Gastrocnemius medialis (tissue), 4 donors: ENCODE measurements around the gene KLC3. TPM values are rescaled to one million over a fixed set of nuclear protein-coding genes. Genes with fewer than 3 reads are reported as not detected.

ENCODE experiments used
- ATAC-seq, 2 donors: fragments of 150-250 bp; one replicate each; pipeline ENCODE4 v1.9.1; 2016
- DNase-seq, 2 donors: peaks; one replicate each; pipeline ENCODE4 v3.0.0-alpha.2; 2019
- H3K27ac ChIP-seq, 4 donors: fragments of 200-600 bp; sonication (generic); 1 replicate in 1 of 4; 2 replicates in 3 of 4; pipeline ENCODE4 v1.5.1; 2016 to 2018; ENCODE audit warnings: mild to moderate bottlenecking in 2 of 4, moderate library complexity in 1 of 4
- H3K27me3 ChIP-seq, 3 donors: fragments of 200-600 bp; sonication (generic) in 2 of 3; 1 replicate in 1 of 3; 2 replicates in 2 of 3; pipeline versions ENCODE4 v1.5.1 to v1.6.0; 2016 to 2019; ENCODE audit warnings: mild to moderate bottlenecking in 1 of 3, moderate library complexity in 1 of 3
- H3K36me3 ChIP-seq, 2 donors: fragments of 200-600 bp; sonication (generic) in 1 of 2; one replicate each; pipeline ENCODE4 v1.5.1; 2017 to 2018
- H3K4me1 ChIP-seq, 2 donors: fragments of 200-600 bp; sonication (generic) in 1 of 2; one replicate each; pipeline ENCODE4 v1.5.1; 2016 to 2017; ENCODE audit warnings: mild to moderate bottlenecking in 2 of 2
- H3K4me3 ChIP-seq, 4 donors: fragments of 200-600 bp; sonication (generic) in 3 of 4; 1 replicate in 1 of 4; 2 replicates in 3 of 4; pipeline ENCODE4 v1.5.1; 2016 to 2019; ENCODE audit warnings: mild to moderate bottlenecking in 2 of 4
- H3K9me3 ChIP-seq, 3 donors: fragments of 200-600 bp; sonication (generic) in 2 of 3; 1 replicate in 1 of 3; 2 replicates in 2 of 3; pipeline ENCODE4 v1.5.1; 2016 to 2019
- POLR2A ChIP-seq, 2 donors: fragments of 450-650 bp; IDR thresholded peaks; one replicate each; pipeline ENCODE4 v1.6.1; 2017; ENCODE audit warnings: antibody characterized with exemption in 2 of 2, mild to moderate bottlenecking in 2 of 2, moderate library complexity in 2 of 2
- in situ Hi-C, 4 donors: fragments of 200-750 bp; cut with MboI; loops; one replicate each; pipeline versions ENCODE4 v1.15.0 to v1.8.0; 2017; ENCODE audit warnings: low sequenced_read_pairs in 4 of 4
- intact Hi-C: fragments of 100-400 bp; cut with DNase I; formaldehyde crosslinking; loops from one replicate; pipeline ENCODE4 v1.15.1; 2023; ENCODE audit warnings: low total_unique reads
- total RNA-seq, 4 donors: library from RNA; depleted of rRNA; stranded (reverse); fragments of >200 nt; gene quantifications; one replicate each; pipeline versions ENCODE4 v1.1.0 to v1.2.3, GENCODE V29; 2016
- TF ChIP-seq, protein P1 (sequence below), 5 experiments: fragments of 450-650 bp in 3 of 5; fragments of 200-600 bp in 2 of 5; sonication (generic) in 2 of 5; IDR thresholded peaks in 4 of 5; conservative IDR thresholded peaks in 1 of 5; 1 replicate in 4 of 5; 2 replicates in 1 of 5; pipeline ENCODE4 v1.5.1; 2016 to 2019; ENCODE audit warnings: antibody characterized with exemption in 5 of 5, mild to moderate bottlenecking in 3 of 5, moderate library complexity in 3 of 5

The KLC3 gene
- total RNA-seq, 4 donors from 2014 or later, result 2.7 TPM; not detected in 3

DNA sequence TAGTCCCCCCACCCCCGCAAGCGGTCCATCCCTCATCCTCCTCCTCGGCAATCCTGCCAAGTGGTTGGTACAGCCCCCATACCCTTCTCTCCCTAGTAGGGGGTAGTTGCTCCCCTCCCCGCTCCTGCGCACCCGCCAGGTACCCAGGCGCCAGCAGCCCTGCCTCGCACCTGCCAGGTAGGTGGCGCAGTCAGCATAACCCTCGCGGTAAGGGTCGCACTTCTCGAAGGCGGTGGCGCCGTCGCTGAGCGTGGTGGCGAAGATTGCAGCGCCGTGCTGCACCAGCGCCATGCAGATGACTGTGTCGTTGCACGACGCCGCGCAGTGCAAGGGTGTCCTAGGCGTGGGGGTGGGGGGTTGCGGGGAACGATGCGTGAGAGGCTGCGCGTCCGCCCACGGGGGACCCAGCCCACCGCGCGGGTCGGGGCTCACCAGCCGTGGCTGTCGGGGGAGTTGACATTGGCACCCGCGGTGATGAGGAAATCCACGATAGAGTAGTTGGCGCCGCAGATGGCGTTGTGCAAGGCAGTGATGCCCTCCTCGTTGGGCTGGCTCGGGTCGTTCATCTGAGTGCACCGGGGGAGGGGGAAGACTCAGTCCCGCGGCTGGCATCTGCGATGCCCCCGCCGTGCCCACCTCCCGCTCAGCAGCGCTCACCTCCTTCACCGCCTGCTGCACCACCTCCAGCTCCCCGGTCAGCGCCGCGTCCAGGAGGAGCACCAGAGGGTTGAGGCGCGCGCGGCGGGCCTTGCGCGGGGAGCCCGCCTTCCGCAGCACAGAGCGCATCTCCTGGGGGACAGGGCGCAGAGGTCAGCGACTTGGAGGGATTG, 45.1 kb downstream of the KLC3 start:
- ATAC-seq (no peak), DNase-seq (no peak)
- TF ChIP-seq POLR2A (IDR thresholded peaks at IDR 0.05), result no peak
- TF ChIP-seq, protein P1, sequence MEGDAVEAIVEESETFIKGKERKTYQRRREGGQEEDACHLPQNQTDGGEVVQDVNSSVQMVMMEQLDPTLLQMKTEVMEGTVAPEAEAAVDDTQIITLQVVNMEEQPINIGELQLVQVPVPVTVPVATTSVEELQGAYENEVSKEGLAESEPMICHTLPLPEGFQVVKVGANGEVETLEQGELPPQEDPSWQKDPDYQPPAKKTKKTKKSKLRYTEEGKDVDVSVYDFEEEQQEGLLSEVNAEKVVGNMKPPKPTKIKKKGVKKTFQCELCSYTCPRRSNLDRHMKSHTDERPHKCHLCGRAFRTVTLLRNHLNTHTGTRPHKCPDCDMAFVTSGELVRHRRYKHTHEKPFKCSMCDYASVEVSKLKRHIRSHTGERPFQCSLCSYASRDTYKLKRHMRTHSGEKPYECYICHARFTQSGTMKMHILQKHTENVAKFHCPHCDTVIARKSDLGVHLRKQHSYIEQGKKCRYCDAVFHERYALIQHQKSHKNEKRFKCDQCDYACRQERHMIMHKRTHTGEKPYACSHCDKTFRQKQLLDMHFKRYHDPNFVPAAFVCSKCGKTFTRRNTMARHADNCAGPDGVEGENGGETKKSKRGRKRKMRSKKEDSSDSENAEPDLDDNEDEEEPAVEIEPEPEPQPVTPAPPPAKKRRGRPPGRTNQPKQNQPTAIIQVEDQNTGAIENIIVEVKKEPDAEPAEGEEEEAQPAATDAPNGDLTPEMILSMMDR (IDR thresholded peaks at IDR 0.05 in 4 of 5, conservative IDR thresholded peaks at IDR 0.05 in 1 of 5), result no peak
- Histone ChIP-seq H3K4me3 (no peak overlapping the region), H3K4me1 (no peaks in the 10 kb centered on the region), H3K27ac (no peak overlapping the region), H3K9me3 (no peaks in the 10 kb centered on the region), H3K36me3 (no peaks in the 10 kb centered on the region), H3K27me3 (peaks cover 29 to 33% (median 30%) of the 10 kb centered on the region in 3 donors)
- in situ Hi-C loops (no loop called here), intact Hi-C loops (no loop called here)

DNA sequence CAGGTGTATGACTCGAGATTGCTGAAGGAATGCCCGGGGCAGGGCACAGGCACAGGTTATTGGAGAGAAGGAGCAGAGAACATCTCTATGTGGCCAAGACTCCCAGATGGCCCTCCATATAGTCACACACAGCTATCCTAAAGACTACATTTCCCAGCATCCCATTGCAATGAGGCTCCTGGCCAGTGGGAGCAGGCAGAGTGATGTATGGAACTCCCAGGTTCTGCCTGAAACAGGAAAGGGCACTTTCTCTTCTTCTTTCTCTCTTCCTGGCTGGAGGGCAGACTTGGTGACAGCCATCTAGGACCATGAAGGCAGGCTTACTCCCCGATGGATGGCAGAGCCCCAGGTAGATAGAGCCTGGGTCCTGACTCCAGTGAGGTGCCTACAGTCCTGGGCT, 50.8 kb downstream of the KLC3 start:
- intact Hi-C loops, result no loop called here
- Histone ChIP-seq H3K36me3 (no peaks in the 10 kb centered on the region), H3K4me3 (no peak overlapping the region), H3K27ac (no peak overlapping the region), H3K9me3 (no peaks in the 10 kb centered on the region), H3K4me1 (no peaks in the 10 kb centered on the region), H3K27me3 (peaks cover 10 to 15% (median 11%) of the 10 kb centered on the region in 3 donors)
- TF ChIP-seq, protein P1 (IDR thresholded peaks at IDR 0.05 in 4 of 5, conservative IDR thresholded peaks at IDR 0.05 in 1 of 5), result no peak
- DNase-seq (no peak), ATAC-seq (no peak)
- in situ Hi-C loops, result no loop called here

DNA sequence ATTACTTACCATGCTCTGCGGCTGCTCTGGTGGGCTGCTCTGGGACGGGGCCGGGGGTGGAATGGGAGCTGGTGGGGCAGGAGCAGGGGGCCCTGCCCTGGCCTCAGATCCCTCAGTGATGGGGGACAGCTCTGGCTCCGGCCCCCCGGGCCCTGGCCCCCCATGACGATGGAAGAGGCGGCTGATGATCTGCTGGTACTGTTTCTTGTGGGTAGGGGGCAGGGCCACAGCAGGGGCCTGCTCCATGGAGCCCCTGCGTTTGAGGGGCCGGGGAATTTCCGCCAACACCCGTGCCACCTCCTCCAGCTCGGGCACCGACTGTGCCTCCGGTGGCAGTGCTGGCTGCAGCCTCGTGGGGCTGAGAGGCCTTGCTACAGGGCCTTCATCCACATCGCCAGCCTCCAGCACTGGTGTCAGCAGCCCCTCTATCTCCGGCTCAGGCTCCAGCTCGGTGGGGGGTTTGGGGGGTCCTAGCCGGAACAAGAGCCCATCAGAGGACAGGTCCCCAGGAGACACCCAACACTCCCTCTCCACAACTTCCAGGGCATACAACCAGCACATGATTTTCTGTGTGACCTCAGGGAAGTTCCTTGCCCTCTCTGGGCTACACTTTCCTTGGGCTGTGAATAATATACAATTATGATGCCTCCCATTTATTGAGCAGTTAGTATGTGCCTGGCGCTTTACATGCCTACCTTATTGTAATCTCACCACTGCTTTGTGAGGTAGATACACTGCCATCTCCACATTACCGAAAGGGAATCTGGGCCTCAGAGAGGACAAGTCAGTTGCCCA, 51.5 kb downstream of the KLC3 start:
- in situ Hi-C loops (no loop called here), intact Hi-C loops (no loop called here)
- Histone ChIP-seq H3K27me3 (peaks cover 3 to 8% (median 5%) of the 10 kb centered on the region in 3 donors), H3K9me3 (no peaks in the 10 kb centered on the region), H3K27ac (no peak overlapping the region), H3K36me3 (no peaks in the 10 kb centered on the region), H3K4me3 (no peak overlapping the region), H3K4me1 (no peaks in the 10 kb centered on the region)
- no peak for DNase-seq
- no peak for ATAC-seq
- TF ChIP-seq, protein P1 (IDR thresholded peaks at IDR 0.05 in 4 of 5, conservative IDR thresholded peaks at IDR 0.05 in 1 of 5), result no peak
- TF ChIP-seq POLR2A (IDR thresholded peaks at IDR 0.05), result no peak

DNA sequence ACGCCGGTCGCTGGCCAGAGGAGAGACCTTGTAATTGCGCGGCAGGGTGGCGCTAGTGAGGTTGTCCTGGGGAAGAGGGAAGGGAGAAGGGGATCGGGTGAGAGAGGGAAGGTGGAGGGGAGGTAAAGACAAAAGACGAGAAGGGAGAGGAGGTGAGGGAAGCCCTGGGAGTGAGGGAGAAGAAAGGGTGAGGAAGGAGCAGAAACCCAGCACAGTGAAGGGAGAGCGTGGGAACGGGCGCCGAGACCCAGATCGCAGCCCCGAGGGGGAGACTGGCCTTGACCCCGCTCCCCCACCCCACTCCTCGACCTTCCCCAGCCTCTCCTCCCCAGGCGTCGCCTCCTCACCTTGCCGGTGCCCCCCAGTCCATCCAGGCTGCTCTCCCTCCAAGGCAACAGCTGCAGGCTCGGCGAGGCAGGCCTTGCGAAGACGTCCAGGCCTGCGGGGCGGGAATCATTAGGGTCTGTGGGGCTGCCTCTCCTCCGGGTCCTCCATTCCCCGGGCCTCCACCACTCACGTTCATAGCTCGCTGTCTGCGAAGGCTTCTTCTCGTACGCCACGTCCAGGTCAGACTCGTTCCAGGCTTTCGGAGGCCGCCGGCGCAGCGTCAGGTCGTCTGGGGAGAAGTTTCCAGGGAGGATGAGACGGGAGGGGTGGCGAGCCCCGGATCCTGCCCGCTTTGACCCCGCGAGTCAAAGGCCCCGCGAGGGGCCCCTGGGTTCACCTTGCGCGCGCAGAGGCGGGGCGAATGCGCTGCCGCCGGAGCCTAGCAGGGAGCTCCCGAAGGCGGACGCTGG, 55.5 kb downstream of the KLC3 start:
- intact Hi-C loops, result no loop called here
- Histone ChIP-seq H3K27ac (no peak overlapping the region), H3K27me3 (no peaks in the 10 kb centered on the region), H3K4me3 (no peak overlapping the region), H3K9me3 (no peaks in the 10 kb centered on the region), H3K36me3 (no peaks in the 10 kb centered on the region), H3K4me1 (peaks cover 0 to 12% of the 10 kb centered on the region in 2 donors)
- in situ Hi-C loops, result no loop called here
- TF ChIP-seq POLR2A (IDR thresholded peaks at IDR 0.05), result no peak
- TF ChIP-seq, protein P1 (IDR thresholded peaks at IDR 0.05 in 4 of 5, conservative IDR thresholded peaks at IDR 0.05 in 1 of 5), result no peak
- ATAC-seq (no peak), DNase-seq (no peak)
